GM12878 (cell line): ENCODE data around the gene LRCH4. TPM values are rescaled to one million over a fixed set of nuclear protein-coding genes. Genes with fewer than 3 reads are reported as not detected.
A peak's percentile ranks its signal among the peaks of the same experiment; 100 is the strongest.

Experiments used
- CTCF ChIP-seq, 3 experiments: IDR thresholded peaks in 2 of 3; conservative IDR thresholded peaks in 1 of 3; 2 replicates each; pipeline ENCODE4 v1.5.1; 2011; ENCODE audit warnings: low read depth in 3 of 3, low read length in 3 of 3, mild to moderate bottlenecking in 3 of 3, control low read depth in 2 of 3, moderate library complexity in 2 of 3, inconsistent platforms in 1 of 3, mixed read lengths in 1 of 3; ENCODE audit not compliant: control insufficient read depth in 2 of 3, insufficient read depth in 1 of 3; ENCODE audit errors: extremely low read depth in 1 of 3
- GATAD2B ChIP-seq: fragments of 450-650 bp; conservative IDR thresholded peaks from 2 replicates; pipeline ENCODE4 v1.6.1; 2017; ENCODE audit warnings: low read depth, mild to moderate bottlenecking, moderate library complexity
- MXI1 ChIP-seq: fragments of 150-350 bp; IDR thresholded peaks from 2 replicates; pipeline ENCODE4 v1.6.1; 2011; ENCODE audit warnings: low read depth, mild to moderate bottlenecking, inconsistent platforms, low read length, improper control_type of control experiment
- POLR2AphosphoS2 ChIP-seq: IDR thresholded peaks from 2 replicates; pipeline ENCODE4 v1.6.1; 2011; ENCODE audit warnings: low read depth, mild to moderate bottlenecking, low read length, improper control_type of control experiment, moderate library complexity
- RBBP5 ChIP-seq: fragments of 200-600 bp; sonication (generic); conservative IDR thresholded peaks from 2 replicates; pipeline ENCODE4 v1.6.1; 2016
- TAF1 ChIP-seq: IDR thresholded peaks from 2 replicates; pipeline ENCODE4 v1.6.1; 2011; ENCODE audit warnings: mild to moderate bottlenecking, low read depth, low read length, borderline replicate concordance
- ZNF687 ChIP-seq: fragments of 450-650 bp; IDR thresholded peaks from 2 replicates; pipeline ENCODE4 v1.6.1; 2017; ENCODE audit warnings: mild to moderate bottlenecking, moderate library complexity
- polyA plus RNA-seq, 11 experiments: library from polyadenylated mRNA; depleted of rRNA in 4 of 11; unstranded in 6 of 11; stranded (reverse) in 5 of 11; fragments of >200 nt; fragmentation: Nextera tagmentation in 4 of 11; fragmentation: Illumina TruSeq in 1 of 11; extraction: Ambion mirVana in 4 of 11; extraction: Trizol in 1 of 11; gene quantifications; 1 replicate in 1 of 11; 2 replicates in 10 of 11; pipeline versions ENCODE4 v1.2.1 to v1.2.3, GENCODE V29; 2011 to 2016; ENCODE audit warnings: inconsistent platforms in 2 of 11, missing spikeins in 2 of 11, low read depth in 1 of 11
- total RNA-seq, 4 experiments: library from RNA; depleted of rRNA in 3 of 4; stranded (reverse); fragments of >200 nt in 3 of 4; fragmentation: Illumina TruSeq in 1 of 4; extraction: Trizol in 1 of 4; gene quantifications; 2 replicates each; pipeline versions ENCODE4 v1.2.1 to v1.2.3, GENCODE V29; 2013 to 2021

Gene LRCH4
- total and polyA plus RNA-seq, 10 of the 15 experiments (the other 5 are each of a cell fraction or from before 2014, with no cell fraction given), result 0.58 to 96.7 (median 28.4) TPM

GRCh38 chr7:100586266-100587025 is 517 bp upstream of the LRCH4 start, which contains the start of gene FBXO24 (continued):
- TF ChIP-seq CTCF (IDR thresholded peaks at IDR 0.05 in 2 of 3, conservative IDR thresholded peaks at IDR 0.05 in 1 of 3; ENCODE audit: control insufficient read depth in 2 of 3, extremely low read depth in 1 of 3, insufficient read depth in 1 of 3, low read depth in 3 of 3, low read length in 3 of 3), result no peak
- TF ChIP-seq MXI1, result peak; percentile 16; the same call in 1 of the 2 replicates
- TF ChIP-seq ZNF687, result no peak
- TF ChIP-seq TAF1, result no peak
- no peak for TF ChIP-seq RBBP5
- no peak; the same call in 1 of the 2 replicates for TF ChIP-seq GATAD2B
- no peak for TF ChIP-seq POLR2AphosphoS2
